ACC112 (cell line): ENCODE measurements around the gene SMAD5.

Experiments
- H2AFZ ChIP-seq: fragments of 200-600 bp; sonication (generic); one replicate; pipeline ENCODE4 v1.6.0; 2017; ENCODE audit warnings: antibody characterized with exemption, low read length; ENCODE audit not compliant: unreplicated experiment
- H3K27ac ChIP-seq: fragments of 200-600 bp; sonication (generic); 2 replicates; pipeline ENCODE4 v1.5.1; 2014; ENCODE audit warnings: low read depth, mild to moderate bottlenecking, antibody characterized with exemption, low read length, moderate library complexity
- H3K27me3 ChIP-seq: fragments of 200-600 bp; sonication (generic); 2 replicates; pipeline ENCODE4 v1.6.1; 2014; ENCODE audit warnings: mild to moderate bottlenecking, antibody characterized with exemption, low read length, moderate library complexity, mixed read lengths; ENCODE audit not compliant: insufficient read depth
- H3K36me3 ChIP-seq: fragments of 200-600 bp; sonication (generic); 2 replicates; pipeline ENCODE4 v1.6.1; 2016; ENCODE audit warnings: mild to moderate bottlenecking, antibody characterized with exemption, low read length, moderate library complexity, mixed read lengths; ENCODE audit not compliant: insufficient read depth
- H3K4me1 ChIP-seq: fragments of 200-600 bp; sonication (generic); one replicate; pipeline ENCODE4 v1.6.1; 2016; ENCODE audit warnings: low read length, mixed read lengths; ENCODE audit not compliant: insufficient read depth, unreplicated experiment, control insufficient read depth
- H3K4me3 ChIP-seq: fragments of 200-600 bp; sonication (generic); 2 replicates; pipeline ENCODE4 v1.5.1; 2014; ENCODE audit warnings: mild to moderate bottlenecking, low read depth, low read length
- H3K79me2 ChIP-seq: fragments of 200-600 bp; sonication (generic); one replicate; pipeline ENCODE4 v1.6.0; 2016; ENCODE audit warnings: low read length; ENCODE audit not compliant: control insufficient read depth, unreplicated experiment, insufficient read depth

SMAD5 gene

DNA sequence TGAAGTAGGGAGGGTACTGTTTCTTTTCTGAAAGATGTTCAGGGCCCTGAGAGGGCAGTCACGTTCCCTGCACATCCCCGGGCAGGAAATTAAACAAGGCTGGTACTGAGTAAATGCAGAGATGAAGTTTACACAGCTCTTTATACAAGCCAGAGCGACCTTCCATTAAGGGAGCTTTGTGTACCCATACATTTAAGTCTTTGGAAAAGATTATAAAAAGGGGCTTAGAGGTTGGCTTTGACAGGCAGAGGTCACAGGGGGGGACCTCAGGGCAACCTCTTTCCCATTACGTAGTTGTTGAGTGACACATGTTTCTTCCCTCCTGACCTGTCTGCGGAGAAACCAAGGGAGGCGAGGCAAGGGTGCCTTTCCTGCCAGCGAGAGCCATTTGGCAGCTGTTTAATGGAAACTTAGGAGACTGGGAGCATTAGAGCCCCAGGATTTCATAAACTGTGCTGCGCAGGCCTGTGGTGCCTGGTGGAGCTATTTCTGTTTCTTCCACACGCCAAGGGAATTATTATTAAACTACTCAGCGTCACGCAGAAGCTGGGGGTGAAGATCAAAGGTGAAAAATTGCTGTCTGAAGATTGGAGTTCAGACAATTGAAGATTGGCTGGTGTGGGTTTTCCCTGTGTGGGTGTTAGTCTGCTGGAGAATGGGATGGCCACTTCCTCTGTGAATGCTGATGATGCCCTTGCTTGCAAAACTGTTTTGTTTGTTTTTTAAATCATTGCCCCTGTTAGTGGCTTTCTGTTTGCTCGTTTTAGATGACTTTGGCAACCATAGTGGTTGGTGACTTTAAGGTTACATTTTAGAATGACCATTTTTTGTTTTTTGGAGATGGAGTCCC, 63.6 kb downstream of the SMAD5 start:
- Histone ChIP-seq H3K4me3 (no peak overlapping the region), H3K27me3 (peaks cover 44% of the 10 kb centered on the region), H3K79me2 (no peaks in the 10 kb centered on the region), H3K4me1 (no peaks in the 10 kb centered on the region), H3K36me3 (no peaks in the 10 kb centered on the region), H2AFZ (no peak overlapping the region), H3K27ac (no peak overlapping the region)

GRCh38 chr5:136197462-136198142, 65.0 kb downstream of the SMAD5 start:
- Histone ChIP-seq H3K27me3 (peaks cover 38% of the 10 kb centered on the region), H2AFZ (no peak overlapping the region), H3K27ac (no peak overlapping the region)

GRCh38 chr5:136198453-136198852, 65.8 kb downstream of the SMAD5 start:
- H3K79me2 ChIP-seq = no peaks in the 10 kb centered on the region
- H3K4me1 ChIP-seq = no peaks in the 10 kb centered on the region
- H3K27ac ChIP-seq = no peak overlapping the region
- H3K27me3 ChIP-seq = peaks cover 30% of the 10 kb centered on the region
- no peak overlapping the region for H2AFZ ChIP-seq
- no peaks in the 10 kb centered on the region for H3K36me3 ChIP-seq
- no peak overlapping the region for H3K4me3 ChIP-seq

More at GRCh38 chr5:136197462-136198142, 65.0 kb downstream of the SMAD5 start:
- Histone ChIP-seq H3K79me2 (no peaks in the 10 kb centered on the region), H3K4me1 (no peaks in the 10 kb centered on the region), H3K36me3 (no peaks in the 10 kb centered on the region), H3K4me3 (no peak overlapping the region)

DNA sequence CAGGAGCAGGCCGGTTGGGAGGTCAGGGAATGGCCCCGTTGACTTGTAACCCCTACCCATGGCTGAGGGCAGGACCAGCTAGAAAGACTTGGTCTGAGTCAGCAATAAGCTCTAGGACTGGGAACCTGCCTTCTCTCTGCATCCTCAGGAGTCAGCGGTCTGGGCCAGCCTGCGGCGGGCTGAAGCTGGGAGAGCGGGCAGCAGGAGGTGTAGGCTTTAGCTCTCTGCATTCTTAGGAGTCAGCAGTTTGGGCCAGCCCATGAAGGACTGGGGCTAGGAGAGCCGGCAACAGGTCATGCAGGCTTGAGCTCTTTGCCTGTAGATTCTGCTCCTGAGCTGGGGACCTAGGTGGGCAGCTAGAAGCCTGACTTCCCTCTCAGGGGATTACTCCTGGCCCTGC, 66.8 kb downstream of the SMAD5 start:
- Histone ChIP-seq H3K36me3 (no peaks in the 10 kb centered on the region), H3K27me3 (peaks cover 20% of the 10 kb centered on the region), H3K4me1 (no peaks in the 10 kb centered on the region), H3K27ac (no peak overlapping the region), H3K4me3 (no peak overlapping the region), H3K79me2 (no peaks in the 10 kb centered on the region), H2AFZ (no peak overlapping the region)

GRCh38 chr5:136200130-136200529, 67.5 kb downstream of the SMAD5 start:
- Histone ChIP-seq H3K4me3 (no peak overlapping the region), H3K27ac (no peak overlapping the region)

DNA sequence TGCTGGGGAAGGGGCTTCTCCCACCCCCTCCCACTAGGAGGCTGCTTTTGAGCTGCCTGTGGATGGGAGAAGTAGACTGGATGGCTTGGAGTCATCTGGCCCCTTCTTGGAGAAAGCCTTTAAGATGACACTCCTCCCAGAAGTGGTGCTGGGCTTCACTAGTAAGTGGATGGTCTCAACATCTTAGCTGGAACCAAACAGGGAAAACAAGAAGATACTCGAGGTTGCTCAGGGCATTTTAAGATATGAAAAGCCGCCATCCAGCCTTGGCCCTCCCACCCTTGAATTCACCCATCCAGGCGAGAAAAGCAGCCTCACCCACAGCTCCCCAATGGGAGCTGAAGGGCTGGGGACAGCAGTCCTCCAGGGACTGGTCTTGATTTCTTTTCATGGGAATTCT, 68.1 kb downstream of the SMAD5 start:
- Histone ChIP-seq H3K27me3 (peaks cover 19% of the 10 kb centered on the region), H3K4me1 (no peaks in the 10 kb centered on the region), H3K4me3 (no peak overlapping the region), H3K27ac (no peak overlapping the region), H3K36me3 (no peaks in the 10 kb centered on the region), H2AFZ (no peak overlapping the region), H3K79me2 (no peaks in the 10 kb centered on the region)

More at GRCh38 chr5:136200130-136200529, 67.5 kb downstream of the SMAD5 start:
- no peaks in the 10 kb centered on the region for H3K79me2 ChIP-seq
- H2AFZ ChIP-seq = no peak overlapping the region
- H3K4me1 ChIP-seq = no peaks in the 10 kb centered on the region
- no peaks in the 10 kb centered on the region for H3K36me3 ChIP-seq
- H3K27me3 ChIP-seq = peaks cover 19% of the 10 kb centered on the region

DNA sequence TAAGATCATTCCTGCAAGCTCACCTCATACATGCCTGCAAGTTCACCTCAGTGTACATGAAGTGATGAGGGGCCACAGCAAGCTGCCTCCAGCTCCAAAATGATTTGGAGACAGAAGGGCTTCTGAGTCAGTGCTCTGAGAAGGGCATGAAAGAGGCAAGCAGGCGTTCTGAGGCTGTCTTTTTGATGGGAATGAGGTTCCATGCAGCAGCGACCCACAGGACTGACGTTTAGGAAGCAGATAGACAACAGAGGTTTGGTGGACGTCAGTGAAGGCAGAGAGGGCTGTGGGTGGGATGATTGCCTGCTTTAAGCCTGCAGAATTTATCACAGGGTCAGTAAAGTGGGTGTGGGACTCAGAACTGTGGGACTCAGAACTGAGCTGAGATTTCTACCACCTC, 69.2 kb downstream of the SMAD5 start:
- Histone ChIP-seq H2AFZ (no peak overlapping the region), H3K27me3 (peaks cover 19% of the 10 kb centered on the region), H3K4me1 (no peaks in the 10 kb centered on the region), H3K79me2 (no peaks in the 10 kb centered on the region), H3K27ac (no peak overlapping the region), H3K4me3 (no peak overlapping the region), H3K36me3 (no peaks in the 10 kb centered on the region)

DNA sequence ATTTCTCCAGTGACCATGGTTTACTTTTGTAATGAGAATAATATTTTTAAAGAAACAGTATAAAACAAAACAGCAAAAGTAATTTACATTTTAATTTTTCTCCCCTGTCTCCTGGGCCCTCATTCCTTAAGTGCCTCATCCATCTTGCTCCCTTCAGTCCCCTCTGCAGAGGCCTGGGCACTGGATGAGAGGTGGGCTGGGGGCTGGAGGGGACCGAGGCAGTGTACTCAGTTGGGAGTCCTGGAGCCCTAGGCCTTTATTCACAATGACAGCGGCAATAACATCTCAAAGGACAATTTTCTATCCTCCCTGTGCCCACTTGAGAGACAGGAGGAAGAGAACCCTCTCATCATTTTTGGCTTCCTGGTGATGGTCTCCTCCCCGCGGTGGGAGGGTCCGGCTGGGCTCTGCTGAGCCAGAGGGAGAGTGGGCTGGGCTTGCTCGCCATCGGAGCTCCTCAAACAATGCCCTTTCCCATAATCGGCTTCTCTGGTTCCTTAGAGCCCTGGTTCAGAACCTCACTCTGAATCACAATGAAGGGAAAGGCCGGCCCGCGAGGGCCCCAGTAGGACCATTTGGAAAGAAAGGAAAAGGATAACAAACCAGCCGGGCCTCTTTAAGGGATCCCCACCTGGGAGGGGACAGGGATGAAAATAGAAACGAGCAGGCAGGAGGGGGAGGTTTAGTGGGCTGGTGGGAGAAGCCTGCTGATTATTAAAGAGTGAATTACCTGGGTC, 70.0 kb downstream of the SMAD5 start:
- Histone ChIP-seq H3K27me3 (peaks cover 19% of the 10 kb centered on the region), H3K4me1 (no peaks in the 10 kb centered on the region), H3K27ac (no peak overlapping the region), H2AFZ (no peak overlapping the region), H3K4me3 (no peak overlapping the region), H3K79me2 (no peaks in the 10 kb centered on the region), H3K36me3 (no peaks in the 10 kb centered on the region)

DNA sequence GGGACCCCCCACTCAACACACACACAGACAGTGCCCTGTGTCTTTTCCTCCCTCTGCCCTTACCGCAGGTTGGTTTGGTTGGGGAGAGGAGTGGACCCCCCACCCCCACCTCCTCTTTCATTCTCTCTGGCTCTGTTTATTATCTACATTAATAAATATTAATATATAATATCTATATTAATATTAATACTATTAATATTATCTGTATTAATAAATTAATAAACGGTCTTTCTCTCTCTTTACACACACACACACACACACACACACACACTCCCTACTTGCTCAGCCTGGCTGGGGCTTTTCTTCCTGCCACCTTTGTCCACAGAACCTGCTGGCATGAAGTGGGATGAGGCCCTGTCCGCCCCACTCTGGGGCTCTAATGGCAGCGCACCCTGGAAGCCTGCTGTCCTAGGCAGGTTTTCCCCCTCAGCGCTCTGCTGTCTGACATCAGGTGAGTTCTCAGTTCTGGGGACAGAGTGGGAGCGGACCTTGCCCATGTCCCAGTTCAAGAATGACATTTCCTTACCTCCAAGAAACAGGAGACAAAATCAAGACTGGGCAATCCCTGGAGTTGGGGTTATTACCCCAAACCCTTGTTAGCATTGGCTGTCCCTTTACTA, 70.8 kb downstream of the SMAD5 start:
- Histone ChIP-seq H3K27ac (no peak overlapping the region), H2AFZ (no peak overlapping the region), H3K4me1 (no peaks in the 10 kb centered on the region), H3K27me3 (peaks cover 19% of the 10 kb centered on the region), H3K36me3 (no peaks in the 10 kb centered on the region), H3K79me2 (no peaks in the 10 kb centered on the region), H3K4me3 (no peak overlapping the region)

- no peaks in the 10 kb centered on the region for H3K79me2 ChIP-seq
- no peak overlapping the region for H3K27ac ChIP-seq
- H3K4me1 ChIP-seq = no peaks in the 10 kb centered on the region
- no peaks in the 10 kb centered on the region for H3K36me3 ChIP-seq
- peaks cover 17% of the 10 kb centered on the region for H3K27me3 ChIP-seq
- H2AFZ ChIP-seq = no peak overlapping the region
- H3K4me3 ChIP-seq = no peak overlapping the region
These were observed 72.5 kb downstream of the SMAD5 start for GRCh38 chr5:136205061-136205702.
